GM19328 (cell line): ENCODE results near the gene PROB1.
"Not testable (repeated sequence)": the region's sequence is repeated elsewhere in the genome, so short reads cannot be mapped to it uniquely, and the experiment has no call there.

Experiments
- ATAC-seq: cut with Tn5 transposase; IDR thresholded peaks from one replicate; pipeline ENCODE4 v1.9.1; 2021; ENCODE audit warnings: mild to moderate bottlenecking, moderate library complexity; ENCODE audit not compliant: unreplicated experiment

Gene PROB1

DNA sequence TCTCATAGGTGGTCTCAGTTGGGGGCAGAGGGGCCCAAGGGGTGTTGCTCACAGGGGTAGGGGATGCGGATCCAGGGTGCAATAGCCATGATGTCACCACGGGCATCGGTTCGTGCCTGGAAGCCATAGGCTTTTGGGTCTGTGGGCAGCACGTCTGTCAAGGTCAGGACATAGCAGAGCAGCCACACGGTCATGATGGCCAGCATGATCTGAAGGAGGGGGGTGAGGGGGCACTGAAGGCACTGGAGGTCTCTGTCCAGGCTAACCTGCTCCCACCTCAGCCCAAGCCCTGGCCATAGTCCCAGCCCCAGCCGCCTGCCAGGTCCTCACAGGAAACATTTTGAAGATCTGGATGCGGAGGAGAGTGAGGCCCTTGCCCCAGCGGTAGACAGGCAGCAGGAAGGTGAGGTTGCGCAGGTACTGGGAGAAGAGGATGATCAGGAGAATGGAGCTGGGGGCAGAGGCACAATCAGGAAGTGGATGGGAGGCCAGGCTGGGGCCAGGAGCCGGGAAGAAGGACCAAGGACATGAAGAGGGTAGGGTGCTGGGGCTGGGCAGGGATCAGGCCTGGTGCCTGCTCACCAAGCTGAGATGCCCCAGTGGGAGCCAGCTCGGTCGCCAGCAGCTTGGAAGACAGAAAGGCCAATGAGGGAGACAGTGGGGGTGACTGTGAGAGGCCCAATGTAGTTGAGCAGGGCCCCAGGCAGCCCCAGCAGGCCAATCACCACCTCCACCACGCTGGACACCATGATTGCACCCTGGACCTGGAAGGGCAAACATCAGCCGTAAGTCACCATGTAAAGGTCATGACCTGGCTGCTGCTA, 15.1 kb downstream of the PROB1 start:
- ATAC-seq = no peak

DNA sequence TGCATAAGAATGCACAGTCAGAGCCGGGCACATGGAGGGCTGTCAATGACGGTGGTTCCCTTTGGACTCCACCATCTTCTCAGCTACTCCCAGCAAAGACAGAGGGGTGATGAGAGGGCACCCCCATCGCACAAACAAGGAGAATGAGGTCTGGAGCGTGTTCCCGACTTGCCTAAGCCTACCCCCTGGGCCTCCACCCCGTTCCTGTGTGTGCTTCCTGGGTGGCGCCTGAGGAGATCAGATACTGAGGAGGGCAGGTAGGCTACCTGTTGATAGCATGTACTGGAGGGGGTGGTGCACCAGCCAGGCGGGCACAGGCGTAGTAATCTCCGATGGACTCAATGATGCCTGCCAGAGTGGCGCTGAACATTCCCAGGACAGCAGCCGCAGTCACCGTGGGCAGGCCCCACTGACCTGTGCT, 16.0 kb downstream of the PROB1 start:
- no peak for ATAC-seq

DNA sequence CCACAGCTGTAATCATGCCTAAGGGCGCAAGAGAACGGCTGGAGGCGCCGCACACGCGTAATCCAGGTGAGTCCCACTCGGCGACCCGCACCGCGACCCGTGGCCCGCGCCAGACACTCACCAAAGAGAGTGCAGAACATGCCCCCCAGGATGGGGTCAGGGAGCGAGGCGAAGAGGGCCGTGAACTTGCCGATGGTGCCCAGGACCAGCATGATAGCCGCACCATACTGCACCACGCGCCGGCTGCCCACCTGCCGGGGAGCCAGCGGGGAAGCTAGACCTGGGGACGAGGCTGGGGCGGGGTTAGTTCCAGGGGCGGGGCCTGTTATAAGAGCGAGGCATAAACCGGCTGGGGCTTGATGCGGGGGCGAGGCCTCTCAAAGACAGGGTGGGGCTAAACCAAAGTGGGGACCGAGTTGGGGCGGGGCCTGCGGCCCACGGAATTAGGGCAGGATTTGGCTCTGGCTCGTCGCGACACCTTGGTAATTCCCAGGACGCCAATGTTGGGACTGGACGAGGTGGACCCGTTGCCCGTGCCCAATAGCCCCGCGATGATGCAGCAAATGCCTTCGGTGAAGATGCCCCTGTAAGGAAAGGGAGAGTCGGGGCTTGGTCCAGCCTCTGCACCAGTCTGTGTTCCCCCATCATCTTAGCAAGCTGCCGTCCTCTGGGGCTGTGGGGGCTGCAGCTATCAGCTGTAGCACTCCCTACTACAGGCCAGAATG, 16.6 kb downstream of the PROB1 start:
- ATAC-seq = no peak

DNA sequence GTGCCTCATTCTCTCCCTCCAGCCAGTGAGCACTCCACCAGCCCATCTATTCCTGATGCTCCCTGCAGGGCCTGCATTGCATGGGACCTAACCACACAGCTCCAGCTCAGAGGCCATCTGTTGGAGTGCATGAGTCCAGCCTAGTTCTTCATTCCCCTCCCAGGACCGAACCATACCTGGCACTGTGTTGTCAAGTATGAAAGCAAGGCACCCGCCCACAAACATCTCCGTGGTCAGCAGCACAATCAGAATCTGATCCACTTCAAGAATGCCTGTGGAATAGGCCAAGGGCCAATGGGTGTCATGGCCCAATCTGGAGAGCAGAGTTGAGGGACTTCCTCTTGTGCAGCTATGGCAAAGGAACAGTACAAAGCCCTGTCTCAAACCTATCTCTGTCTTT, 17.7 kb downstream of the PROB1 start:
- ATAC-seq = no peak

DNA sequence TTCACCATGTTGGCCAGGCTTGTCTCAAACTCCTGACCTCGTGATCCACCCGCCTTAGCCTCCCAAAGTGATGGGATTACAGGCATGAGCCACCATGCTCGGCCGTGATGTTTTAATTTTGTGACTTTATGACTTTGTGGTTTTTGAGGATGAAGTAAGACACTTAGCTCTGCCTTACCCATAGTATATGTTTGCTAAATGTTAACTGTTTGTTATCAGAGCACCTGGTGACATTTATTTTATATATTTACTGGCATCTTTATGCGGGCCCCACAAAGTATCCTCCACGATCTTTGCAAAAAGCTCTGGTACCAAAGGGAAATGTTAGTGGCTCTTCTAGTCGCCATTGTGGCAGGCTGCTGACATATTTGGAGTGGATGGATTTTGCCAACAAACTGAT, 18.5 kb downstream of the PROB1 start:
- no peak for ATAC-seq

DNA sequence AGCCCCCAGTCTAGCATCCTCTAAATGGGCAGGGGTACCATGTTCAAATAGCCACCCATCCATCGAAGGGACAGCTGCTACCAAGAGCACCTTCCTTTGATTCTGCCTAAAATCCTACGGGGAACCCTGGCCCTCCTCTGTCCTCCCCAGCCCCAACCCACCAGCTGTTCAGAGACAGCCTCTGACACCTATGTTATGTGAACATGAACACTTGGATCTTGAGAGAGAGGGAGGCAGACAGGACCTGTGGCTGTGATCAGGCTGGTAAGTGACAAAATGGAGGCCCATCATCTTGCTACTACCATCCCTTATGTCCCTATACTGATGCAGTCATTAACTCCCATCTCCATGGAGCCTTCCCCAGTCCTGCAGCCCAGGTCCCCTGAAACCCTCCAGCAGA, 20.0 kb downstream of the PROB1 start:
- ATAC-seq = no peak

DNA sequence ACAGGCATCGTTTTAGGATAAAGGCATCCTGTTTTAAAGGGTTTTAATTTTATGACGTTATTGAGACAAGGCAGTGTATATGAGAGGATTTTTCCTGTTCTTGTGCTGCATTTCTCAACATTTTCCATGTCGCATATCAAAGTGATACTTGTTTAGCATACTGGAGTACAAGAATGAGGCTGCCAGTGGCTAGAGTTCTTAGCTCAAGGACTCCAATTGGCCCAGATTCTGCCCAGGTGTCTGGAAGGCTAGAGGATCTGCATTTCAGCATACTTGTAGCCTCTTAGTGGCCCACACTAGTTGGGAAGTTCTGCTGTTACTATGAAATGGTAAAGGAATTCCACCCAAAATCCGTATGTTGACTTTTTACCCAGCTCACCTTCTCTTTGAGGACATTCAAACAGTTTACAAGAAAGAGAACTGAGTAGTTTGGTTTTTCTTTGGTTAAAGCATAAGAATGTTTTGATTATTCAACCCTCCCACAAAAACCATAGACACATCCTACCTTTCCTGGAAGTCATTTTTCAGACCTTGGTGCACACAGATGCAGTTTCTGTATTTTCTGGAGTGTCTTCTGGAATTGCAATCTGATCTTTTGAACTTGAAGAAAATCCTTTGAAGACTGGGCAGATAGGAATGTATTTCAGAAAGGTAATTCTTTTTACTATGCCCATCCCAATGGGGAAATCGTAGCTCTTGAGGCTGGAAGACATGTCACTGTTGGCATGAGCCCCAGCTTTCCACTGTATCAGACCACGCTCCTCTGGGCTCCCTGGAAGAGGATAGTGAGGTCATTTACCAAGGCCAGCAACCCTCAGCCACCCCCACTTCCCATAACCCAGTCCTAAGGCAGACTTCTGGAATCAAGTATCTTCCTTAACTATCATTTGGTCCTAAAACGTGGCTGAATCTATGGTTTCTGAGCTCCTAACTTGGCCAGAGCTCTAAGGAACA, 23.1 kb downstream of the PROB1 start:
- ATAC-seq = no peak

DNA sequence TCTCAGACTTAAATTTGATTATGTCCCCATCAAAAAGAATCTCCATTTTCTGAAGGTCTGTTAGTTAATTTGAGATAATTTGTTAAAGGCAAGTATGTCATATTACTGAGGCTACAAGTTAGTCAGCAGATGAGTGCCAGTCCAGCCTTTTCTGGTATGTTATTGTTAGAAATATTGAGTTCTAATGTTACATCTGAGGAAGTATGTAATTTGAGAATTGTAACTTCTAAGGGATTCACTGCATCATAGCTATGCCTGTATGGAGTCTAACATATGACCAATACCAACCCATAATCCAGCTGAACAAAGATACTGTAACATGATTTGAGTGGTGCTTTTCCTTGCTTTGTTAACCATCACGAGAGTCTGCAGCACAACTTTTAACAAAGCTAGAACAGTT, 25.7 kb downstream of the PROB1 start:
- no peak for ATAC-seq

DNA sequence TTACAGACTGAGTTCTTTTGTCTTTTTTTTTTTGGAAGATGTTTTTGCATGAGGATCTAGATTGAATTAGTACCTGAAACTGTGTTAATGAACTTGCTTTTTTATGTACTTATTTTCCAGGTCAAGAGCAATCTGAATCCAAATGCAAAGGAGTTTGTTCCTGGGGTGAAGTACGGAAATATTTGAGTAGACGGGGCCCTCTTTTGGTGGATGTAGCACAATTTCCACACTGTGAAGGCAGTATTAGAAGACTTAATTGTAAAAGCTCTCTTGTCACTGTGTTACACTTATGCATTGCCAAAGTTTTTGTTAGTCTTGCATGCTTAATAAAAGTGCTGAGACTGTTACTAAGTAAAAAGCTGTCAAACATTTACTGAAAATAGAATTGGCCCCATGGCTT, 26.3 kb downstream of the PROB1 start:
- no peak for ATAC-seq

DNA sequence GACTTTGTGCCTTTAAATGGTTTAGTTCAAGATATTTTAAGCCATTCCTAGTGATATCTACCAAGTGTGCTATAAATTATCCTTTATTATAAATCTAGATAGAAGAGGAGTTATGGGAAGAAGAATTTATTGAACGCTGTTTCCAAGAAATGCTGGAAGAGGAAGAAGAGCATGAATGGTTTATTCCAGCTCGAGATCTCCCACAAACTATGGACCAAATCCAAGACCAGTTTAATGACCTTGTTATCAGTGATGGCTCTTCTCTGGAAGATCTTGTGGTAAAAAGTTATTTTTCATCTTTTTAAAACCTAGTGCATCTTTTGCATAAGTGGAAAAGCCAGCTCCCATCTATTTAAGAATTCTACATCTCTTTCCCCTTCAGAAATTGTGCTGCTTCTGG, 30.4 kb downstream of the PROB1 start:
- ATAC-seq = no peak

DNA sequence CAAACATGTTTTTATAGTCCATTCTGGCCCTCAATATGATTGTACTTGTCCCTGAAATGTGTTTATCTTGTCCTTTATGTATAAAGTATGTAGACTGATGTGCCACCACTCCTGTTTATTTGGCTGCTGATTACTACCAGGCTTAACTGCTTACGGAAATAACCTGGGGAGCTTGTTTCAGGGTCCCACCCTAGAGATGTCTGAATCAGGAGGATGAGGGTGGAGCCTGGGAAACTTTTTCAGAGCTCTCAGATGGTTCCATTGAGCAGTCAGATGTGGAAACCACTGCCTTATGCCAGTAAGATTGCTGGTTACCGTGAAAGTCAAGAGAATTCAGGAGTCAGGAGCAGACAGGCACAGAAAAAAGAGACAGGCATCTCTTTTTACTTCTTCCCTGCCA, 31.0 kb downstream of the PROB1 start:
- no peak for ATAC-seq

DNA sequence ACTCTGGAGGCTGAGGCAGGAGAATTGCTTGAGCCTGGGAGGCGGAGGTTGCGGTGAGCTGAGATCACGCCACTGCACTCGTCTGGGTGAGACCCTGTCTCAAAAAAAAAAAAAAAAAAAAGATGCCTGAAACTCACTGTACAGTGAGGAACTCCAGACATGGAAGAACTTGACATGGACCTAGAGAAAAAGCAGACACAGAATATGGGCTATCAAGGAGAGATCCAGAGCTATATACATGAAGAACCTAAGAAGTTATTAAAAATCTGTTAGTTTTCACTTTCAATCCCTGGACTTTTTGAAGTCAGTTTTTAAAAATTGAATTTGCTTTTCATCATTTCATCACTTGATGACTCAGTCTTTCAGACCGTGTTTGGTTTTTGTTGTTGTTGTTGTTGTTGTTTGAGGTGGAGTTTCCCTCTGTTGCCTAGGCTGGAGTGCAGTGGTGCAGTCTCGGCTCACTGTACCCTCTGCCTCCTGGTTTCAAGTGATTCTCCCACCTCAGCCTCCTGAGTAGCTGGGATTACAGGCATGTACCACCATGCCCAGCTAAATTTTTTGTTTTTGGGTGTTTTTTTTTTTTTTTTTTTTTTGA, 33.0 kb downstream of the PROB1 start:
- no peak for ATAC-seq

DNA sequence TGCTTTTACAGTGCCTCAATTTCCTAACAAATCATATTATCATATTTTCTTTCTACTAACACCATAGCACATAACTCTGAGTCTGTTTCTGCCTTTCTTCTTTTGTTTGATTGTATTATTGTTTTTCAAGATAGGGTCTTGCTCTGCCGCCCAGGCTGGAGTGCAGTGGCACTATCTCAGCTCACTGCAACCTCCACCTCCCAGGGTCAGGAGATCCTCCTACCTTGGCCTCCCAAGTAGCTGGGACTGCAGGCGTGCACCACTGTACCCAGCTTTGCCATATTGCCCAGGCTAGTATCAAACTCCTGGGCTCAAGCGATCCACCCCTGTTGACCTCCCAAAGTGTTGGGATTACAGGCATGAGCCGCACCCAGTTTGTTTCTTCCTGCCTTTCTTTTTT, 34.5 kb downstream of the PROB1 start:
- no peak for ATAC-seq

DNA sequence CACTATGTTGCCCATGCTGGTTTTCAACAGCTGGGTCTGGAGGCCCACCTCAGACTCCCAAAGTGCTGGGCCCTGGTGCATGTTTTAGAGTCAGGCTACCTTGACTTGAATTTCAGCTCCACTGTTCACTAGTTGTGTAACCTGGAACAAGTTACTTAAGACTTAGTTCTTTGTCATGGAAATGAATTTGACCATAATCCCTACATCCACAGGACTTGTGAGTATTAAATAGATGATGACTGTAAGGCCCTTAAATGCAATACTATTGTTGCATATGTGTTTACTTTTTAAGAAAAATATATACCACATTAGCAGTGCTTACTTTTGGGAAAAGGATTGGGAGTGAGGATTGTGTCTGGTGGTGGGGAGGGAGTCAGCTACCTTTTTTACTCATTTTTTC, 36.8 kb downstream of the PROB1 start:
- no peak for ATAC-seq

DNA sequence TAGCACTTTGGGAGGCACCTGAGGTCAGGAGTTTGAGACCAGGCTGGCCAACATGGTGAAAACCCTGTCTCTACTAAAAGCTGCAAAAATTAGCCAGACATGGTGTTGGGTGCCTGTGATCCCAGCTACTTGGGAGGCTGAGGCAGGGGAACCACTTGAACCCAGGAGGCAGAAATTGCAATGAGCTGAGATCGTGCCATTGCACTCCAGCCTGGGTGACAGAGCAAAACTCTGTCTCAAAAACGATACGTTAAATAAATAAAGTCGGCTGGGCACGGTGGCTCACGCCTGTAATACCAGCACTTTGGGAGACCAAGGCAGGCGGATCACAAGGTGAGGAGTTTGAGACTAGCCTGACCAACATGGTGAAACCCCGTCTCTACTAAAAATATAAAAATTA, 39.0 kb downstream of the PROB1 start:
- ATAC-seq = not testable (repeated sequence)

DNA sequence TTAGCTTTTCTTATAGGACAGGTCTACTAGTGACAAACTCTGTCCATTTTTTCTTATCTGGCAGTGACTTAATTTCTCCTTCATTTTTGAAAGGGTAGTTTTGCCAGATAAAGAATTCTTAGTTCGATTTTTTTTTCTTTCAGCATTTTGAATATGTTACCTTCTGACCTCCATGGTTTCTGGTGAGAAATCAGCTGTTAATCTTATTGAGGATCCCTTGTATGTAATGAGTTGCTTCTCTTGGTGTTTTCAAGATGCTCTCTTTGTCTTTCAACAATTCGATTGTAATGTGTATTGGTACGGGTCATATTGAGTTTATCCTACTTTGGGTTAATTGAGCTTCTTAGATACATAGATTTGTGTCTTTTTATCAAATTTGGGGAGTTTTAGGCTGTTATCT, 40.7 kb downstream of the PROB1 start:
- no peak for ATAC-seq

DNA sequence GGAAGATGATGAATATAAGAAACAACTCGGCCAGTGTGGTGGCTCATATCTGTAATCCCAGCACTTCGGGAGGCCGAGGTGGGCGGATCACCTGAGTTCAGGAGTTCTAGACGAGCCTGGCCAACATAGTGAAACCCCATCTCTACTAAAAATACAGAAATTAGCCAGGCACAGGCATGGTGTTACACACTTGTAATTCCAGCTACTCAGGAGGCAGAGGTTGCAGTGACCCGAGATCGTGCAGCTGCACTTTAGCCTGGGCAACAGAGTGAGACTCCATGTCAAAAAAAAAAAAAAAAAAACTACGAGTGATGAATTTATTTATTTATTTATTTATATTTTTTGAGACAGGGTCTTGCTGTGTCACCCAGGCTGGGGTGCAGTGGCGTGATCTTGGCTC, 47.0 kb downstream of the PROB1 start:
- ATAC-seq = not testable (repeated sequence)

DNA sequence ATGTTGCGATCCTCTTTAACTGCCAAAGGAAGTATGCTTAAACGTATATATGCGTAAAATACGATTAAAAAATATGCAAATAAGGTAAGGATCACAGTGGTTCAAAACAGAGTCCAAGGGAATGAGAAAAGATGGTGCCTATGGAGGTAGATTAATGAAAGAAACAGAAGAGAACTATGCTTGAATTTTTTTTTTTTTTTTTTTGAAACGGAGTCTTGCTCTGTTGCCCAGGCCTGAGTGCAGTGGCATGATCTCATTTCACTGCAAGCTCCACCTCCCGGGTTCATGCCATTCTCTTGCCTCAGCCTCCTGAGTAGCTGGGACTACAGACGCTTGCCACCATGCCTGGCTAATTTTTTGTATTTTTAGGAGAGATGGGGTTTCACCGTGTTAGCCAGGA, 49.5 kb downstream of the PROB1 start:
- ATAC-seq = not testable (repeated sequence)

DNA sequence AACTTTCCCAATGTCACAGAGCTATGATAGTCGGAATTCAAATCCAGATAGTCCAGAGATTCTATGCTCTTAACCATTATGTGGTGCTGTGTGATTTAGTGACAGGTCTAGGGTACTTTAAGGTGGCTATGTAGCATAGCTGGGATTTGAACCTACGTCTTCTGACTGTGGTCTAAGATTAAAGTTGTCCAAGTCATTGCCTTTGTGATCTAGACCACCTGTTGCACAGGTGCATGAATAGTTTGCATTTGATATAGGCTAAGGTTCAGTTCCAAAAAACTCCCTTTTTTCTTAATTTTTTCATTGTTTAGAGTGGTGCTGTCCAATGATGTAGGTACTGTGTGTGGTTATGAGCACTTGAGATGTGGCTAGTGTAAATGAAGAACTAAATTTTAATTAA, 50.7 kb downstream of the PROB1 start:
- no peak for ATAC-seq

DNA sequence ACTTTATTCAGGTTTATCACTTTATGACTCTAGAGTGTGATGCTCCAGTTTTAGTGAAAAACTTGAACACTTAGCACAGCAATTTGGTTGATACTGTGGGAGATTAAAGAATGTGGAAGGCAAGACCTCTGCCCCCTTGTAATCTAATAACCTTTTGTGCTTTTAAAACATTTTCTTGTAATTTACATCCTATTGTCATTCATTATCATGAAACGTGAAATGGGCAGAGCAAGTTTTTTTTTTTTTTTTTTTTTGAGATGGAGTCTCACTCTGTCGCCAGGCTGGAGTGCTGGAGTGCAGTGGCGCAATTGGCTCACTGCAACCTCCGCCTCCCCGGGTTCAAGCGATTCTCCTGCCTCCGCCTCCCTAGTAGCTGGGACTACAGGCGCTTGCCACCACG, 51.4 kb downstream of the PROB1 start:
- ATAC-seq = no peak

DNA sequence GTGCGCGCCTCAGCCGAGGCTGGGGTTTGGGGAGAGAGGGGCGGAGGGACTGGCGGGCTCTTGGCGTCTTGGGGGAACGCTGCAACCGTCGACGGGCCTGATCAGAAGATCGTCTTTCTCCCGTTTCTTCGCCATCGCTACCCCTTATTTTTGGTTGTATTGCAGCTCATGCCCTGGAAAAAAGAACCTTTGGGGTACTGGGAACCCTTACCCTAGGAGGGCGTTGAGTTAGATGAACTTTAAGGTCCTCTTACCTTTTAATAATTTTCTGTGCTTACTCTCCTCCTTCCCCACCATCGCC, 52.5 kb downstream of the PROB1 start:
- ATAC-seq = peak; percentile 46
